PC-9 (cell line): Measurements from ENCODE around the gene IFNA17.

ENCODE experiments used
- CTCF ChIP-seq: fragments of 200-600 bp; sonication (generic); conservative IDR thresholded peaks from 2 replicates; pipeline ENCODE4 v1.6.1; 2017; ENCODE audit warnings: mixed run types, antibody characterized with exemption, mild to moderate bottlenecking, moderate library complexity
- EZH2 ChIP-seq: fragments of 200-600 bp; sonication (generic); IDR thresholded peaks from 2 replicates; pipeline ENCODE4 v1.8.0; 2017; ENCODE audit warnings: antibody characterized with exemption, low read depth

- no peak for TF ChIP-seq CTCF
- no peak for TF ChIP-seq EZH2
These were observed 17.7 kb downstream of the IFNA17 start for GRCh38 chr9:21210311-21210710.
